OCI-M1 (cell line): ENCODE data around the gene PIK3R2.
A peak's percentile ranks its signal among the peaks of the same experiment; 100 is the strongest.
"Not testable (repeated sequence)": the region's sequence is repeated elsewhere in the genome, so short reads cannot be mapped to it uniquely, and the experiment has no call there.

Experiments used
- DNase-seq: peaks from one replicate; lab custom pipeline; 2025; lab: John Stamatoyannopoulos, UW

Gene PIK3R2

GRCh38 chr19:18155095-18156087, 2.4 kb downstream of the PIK3R2 start:
- no peak for DNase-seq

DNA sequence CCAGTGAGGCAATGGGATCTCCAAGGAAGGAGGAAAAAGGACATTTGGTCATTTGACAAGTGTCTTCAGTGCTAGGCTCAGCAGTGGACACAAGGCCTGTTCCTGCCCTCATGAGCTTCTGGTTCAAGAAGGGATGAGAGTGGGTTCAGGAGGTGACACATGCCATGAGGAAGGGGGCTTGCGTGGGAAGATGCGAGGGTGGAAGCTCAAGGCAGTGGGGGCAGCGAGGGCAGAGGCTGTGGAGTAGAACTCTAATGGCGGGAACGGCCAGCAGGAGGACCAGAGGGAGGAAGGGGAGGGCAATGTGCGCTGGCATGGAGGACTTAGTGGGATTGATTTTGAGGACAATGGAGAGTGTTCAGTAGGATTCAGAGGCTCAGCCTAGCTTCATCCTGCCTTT, 3.3 kb downstream of the PIK3R2 start:
- no peak for DNase-seq

DNA sequence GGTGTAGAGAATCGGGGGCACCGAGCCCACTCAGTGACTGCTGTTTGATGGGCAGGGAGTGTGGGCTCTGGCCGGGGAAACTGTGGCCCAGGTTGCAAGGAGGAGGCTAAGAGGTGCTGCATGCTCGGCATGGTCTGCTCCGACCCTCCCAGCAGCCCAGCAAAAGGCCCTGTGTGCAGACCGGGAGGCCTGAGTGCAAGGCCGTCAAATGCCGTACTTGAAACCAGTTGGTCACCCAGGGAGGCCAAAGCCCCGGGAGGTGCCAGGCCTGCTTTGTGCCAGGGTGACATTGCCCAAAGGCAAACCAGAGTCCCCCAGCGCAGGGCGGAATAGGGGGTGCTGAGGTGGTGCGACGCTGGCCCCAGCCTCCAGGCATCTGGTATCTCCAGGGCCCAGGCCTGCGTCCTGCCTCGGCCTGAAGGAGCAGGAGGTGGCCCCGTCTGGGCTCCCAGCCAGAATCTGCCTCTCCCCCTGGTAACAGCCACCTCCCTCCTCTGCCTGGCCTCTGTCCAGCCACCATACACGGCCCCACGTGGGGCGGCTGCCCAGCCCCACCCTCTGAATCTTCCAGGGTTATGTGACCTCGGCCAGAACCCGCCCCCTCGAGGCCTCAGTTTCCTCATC, 4.0 kb downstream of the PIK3R2 start:
- peak; percentile 95 for DNase-seq

DNA sequence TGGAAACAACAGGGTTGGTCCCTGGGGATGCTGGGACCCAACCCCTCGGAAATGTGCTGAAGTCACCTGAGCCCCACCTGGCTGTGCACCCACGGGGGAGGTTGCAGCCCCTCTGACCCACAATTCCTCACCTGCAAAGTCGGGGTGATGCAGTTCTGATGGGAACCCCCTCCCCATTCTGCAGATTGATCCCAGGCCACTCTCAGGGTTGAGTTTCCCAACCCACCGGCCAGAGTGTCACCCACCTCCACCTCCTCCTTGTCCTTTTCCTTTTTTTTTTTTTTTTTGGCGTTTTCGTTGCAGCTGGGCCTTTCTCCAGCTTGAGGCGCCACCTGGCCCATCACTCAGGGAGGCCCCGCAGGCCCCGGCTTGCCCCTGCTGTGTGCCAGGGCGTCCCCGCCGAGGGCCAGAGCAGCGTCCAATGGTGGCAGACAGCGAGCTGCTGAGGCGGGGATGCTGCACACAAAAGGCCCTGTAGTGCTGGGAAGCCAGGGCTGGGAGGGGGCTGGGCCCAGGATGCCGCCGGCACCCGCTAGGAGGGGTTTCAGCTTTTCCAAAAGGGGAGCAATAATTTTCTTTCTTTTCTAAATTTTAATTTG, 4.6 kb downstream of the PIK3R2 start:
- no peak for DNase-seq

DNA sequence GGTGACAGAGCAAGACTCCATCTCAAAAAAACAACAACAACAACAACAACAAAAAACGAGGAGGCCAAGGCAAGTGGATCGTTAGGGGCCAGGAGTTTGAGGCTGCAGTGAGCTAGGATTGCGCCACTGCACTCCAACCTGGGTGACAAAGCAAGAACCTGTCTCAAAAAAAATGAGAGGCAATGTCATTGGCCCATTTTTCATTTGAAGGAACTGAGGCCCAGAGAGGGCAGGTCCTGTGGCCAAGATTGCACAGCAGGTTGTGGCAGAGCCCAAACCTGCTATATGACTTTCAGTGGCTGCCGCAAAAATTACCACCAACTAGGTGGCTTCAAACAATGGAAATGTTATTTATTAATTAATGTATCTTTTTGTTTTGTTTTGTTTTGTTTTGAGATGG, 5.5 kb downstream of the PIK3R2 start:
- DNase-seq = no peak

GRCh38 chr19:18159059-18159616, 6.2 kb downstream of the PIK3R2 start:
- DNase-seq = not testable (repeated sequence)

DNA sequence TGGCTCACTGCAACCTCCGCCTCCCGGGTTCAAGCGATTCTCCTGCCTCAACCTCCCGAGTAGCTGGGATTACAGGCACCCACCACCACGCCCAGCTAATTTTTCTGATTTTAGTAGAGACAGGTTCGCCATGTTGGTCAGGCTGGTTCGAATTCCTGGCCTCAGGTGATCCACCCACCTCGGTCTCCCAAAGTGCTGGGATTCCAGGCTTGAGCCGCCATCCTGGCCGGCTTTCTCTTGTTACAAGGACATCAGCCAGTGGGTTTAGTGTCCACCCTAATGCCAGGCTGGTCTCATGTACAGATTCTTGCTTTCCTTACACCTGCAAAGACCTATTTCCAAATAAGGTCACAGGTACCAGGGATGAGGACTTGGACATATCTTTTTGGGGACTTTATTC, 6.8 kb downstream of the PIK3R2 start:
- DNase-seq = no peak

GRCh38 chr19:18160493-18160970, 7.6 kb downstream of the PIK3R2 start:
- DNase-seq = peak; percentile 74

GRCh38 chr19:18160971-18161635, 8.1 kb downstream of the PIK3R2 start:
- DNase-seq = peak; percentile 81

GRCh38 chr19:18161636-18162002, 8.7 kb downstream of the PIK3R2 start:
- DNase-seq = no peak

DNA sequence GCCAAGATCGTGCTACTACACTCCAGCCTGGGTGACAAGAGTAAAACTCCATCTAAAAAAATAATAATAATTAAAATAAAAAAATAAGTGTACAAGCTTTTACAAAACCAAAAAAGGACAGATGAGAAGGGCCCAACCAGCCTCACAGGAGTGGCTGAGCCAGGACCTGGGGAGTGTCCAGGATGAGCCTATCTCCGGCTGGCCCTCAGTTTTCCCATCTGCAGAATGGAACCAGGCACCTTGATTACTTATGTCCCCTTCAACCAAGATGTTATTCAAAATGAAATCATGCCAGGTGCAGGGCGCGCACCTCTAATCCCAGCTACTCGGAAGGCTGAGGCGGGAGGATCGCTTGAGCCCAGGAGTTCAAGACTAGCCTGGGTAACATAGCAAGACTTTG, 11.1 kb downstream of the PIK3R2 start:
- DNase-seq = no peak

GRCh38 chr19:18165794-18166544, 13.0 kb downstream of the PIK3R2 start:
- DNase-seq = no peak

DNA sequence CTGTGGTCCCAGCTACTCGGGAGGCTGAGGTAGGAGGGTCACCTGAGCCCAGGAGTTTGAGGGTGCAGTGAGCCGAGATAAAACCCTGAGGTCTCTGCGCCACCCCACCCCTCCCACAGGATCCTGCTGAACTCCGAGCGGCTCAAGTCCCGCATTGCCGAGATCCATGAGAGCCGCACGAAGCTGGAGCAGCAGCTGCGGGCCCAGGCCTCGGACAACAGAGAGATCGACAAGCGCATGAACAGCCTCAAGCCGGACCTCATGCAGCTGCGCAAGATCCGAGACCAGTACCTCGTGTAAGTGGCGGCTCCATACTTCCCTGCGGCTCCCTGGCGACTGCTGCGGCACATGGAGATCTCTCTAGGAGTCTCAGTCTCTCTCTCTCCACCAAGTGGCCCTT, 14.0 kb downstream of the PIK3R2 start:
- DNase-seq = no peak

DNA sequence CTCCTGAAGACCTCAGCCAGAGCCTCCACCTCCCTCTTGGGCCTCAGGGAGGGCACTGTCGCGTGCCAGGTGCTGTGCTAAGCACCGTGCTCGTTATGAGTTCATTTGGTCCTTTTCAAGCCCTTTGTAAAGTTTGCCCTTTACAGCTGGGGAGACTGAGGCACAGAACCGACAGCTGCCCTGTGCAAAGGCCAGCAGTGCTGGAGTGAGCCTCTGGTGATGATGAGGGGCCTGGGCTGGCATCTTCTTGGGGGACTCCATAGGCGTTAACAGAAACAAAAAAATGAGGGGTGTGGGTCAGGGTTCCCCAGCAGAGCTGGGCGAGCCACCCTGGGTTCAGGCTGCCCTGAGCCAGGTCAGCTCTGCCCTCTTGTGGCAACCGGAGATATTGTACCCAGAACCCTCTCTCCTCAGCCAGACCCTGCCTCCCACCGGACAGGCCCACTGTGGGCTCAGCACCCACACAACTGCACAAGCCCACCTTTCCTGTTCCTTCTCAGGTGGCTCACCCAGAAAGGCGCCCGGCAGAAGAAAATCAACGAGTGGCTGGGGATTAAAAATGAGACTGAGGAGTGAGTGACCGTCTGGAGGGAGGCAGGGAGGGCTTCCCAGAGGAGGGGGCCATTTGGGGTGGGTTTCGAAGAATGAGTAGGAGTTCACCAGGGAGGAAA, 15.1 kb downstream of the PIK3R2 start:
- peak; percentile 59 for DNase-seq

DNA sequence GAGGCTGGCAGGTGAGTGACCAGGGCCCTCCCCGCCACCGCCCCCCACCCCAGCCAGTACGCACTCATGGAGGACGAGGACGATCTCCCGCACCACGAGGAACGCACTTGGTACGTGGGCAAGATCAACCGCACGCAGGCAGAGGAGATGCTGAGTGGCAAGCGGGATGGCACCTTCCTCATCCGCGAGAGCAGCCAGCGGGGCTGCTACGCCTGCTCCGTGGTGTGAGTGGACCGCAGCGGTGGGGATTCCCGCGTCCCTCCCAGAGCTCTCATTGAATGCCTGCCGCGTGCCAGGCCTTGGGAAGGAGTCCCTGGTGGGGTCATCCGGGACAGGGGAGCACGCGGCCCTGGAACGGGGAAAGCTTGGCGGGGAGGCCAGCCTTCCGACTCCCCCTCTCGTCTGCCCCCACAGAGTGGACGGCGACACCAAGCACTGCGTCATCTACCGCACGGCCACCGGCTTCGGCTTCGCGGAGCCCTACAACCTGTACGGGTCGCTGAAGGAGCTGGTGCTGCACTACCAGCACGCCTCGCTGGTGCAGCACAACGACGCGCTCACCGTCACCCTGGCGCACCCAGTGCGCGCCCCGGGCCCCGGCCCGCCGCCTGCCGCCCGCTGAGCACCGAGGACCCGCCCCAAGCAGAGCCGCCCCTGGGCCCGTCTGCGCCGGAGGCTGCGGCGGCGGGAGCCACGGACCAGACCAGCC, 15.9 kb downstream of the PIK3R2 start:
- no peak for DNase-seq

GRCh38 chr19:18170714-18171255, 17.8 kb downstream of the PIK3R2 start:
- DNase-seq = peak; percentile 15

- DNase-seq = no peak
Observed at GRCh38 chr19:18171605-18172327, 18.8 kb downstream of the PIK3R2 start.

DNA sequence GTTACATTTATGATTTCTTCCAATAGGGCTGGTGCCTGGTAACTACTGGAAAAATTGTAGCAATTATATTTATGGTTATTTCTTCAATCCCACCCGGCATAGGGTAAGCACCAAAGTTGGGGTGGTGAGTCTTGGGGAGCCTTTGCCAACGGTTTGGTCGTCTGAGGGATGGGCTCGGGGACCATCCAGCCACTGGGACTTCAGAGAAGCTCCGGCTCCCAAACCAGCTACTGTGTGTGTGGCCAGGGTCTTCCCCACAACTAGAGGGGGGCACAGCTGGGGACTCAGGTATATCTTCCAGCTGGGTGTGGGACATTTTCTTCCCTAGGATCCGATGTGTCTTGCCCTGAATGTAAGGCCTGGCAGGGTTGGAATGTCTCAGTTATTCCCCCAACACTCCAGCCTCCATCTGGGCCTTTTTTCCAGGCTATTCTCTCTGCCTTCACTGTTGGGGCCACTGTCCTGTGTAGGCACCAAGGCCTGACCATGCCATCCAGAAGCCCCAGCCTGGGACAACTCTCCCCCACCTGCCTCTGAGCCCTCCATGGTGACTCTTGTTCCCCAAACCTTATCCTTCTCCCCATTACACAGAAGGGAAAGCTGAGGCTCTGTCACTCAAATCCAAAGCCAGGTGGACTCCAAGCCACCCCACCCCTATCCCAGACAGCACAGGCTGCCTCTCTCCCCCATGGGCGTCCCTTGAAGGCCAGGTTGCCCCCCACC, 19.5 kb downstream of the PIK3R2 start:
- no peak for DNase-seq
